CD14-positive monocyte (primary cell): Measurements from ENCODE around the gene DRP2. TPM values are rescaled to one million over a fixed set of nuclear protein-coding genes. Genes with fewer than 3 reads are reported as not detected.

Source experiments
- DNase-seq, 3 donors: peaks; one replicate each; pipeline ENCODE4 v3.0.0-alpha.2; 2011 to 2022
- H2AFZ ChIP-seq: 2 replicates; pipeline ENCODE4 v1.6.0; 2012; ENCODE audit warnings: mild to moderate bottlenecking, low read depth, low read length, inconsistent platforms; ENCODE audit not compliant: insufficient read depth, poor library complexity, severe bottlenecking
- H3K27ac ChIP-seq, 2 donors: 1 replicate in 1 of 2; 2 replicates in 1 of 2; pipeline ENCODE4 v1.5.1; 2012 to 2013; ENCODE audit warnings: low read length in 2 of 2, control low read depth in 1 of 2, inconsistent platforms in 1 of 2, low read depth in 1 of 2, mild to moderate bottlenecking in 1 of 2
- H3K27me3 ChIP-seq, 2 donors: one replicate each; pipeline versions ENCODE4 v1.6.0 to v1.6.1; 2011 to 2013; ENCODE audit warnings: low read length in 2 of 2; ENCODE audit not compliant: control insufficient read depth in 2 of 2, insufficient read depth in 2 of 2
- H3K36me3 ChIP-seq, 2 donors: replicated peaks in 1 of 2; 1 replicate in 1 of 2; 2 replicates in 1 of 2; pipeline versions ENCODE4 v1.5.1 to v1.6.1; 2012 to 2013; ENCODE audit warnings: low read length in 2 of 2, control low read depth in 1 of 2, inconsistent platforms in 1 of 2, mild to moderate bottlenecking in 1 of 2; ENCODE audit not compliant: insufficient read depth in 2 of 2, control insufficient read depth in 1 of 2
- H3K4me1 ChIP-seq, 2 donors: 1 replicate in 1 of 2; 2 replicates in 1 of 2; pipeline versions ENCODE4 v1.5.1 to v1.6.1; 2012 to 2013; ENCODE audit warnings: low read length in 2 of 2, control low read depth in 1 of 2, inconsistent platforms in 1 of 2, mild to moderate bottlenecking in 1 of 2, moderate library complexity in 1 of 2; ENCODE audit not compliant: insufficient read depth in 2 of 2, control insufficient read depth in 1 of 2
- H3K4me2 ChIP-seq: replicated peaks from 2 replicates; pipeline ENCODE3; 2012; ENCODE audit warnings: low read length, moderate library complexity, mild to moderate bottlenecking; ENCODE audit not compliant: poor library complexity, severe bottlenecking; ENCODE audit errors: extremely low read depth
- H3K4me3 ChIP-seq, 3 experiments: fragments of 200-600 bp in 1 of 3; sonication (generic) in 1 of 3; replicated peaks in 1 of 3; 1 replicate in 2 of 3; 2 replicates in 1 of 3; pipeline ENCODE4 v1.5.1; 2011 to 2013; ENCODE audit warnings: low read length in 3 of 3, mild to moderate bottlenecking in 3 of 3, control low read depth in 2 of 3, low read depth in 2 of 3, inconsistent platforms in 1 of 3, moderate library complexity in 1 of 3
- H3K79me2 ChIP-seq: 2 replicates; pipeline ENCODE4 v1.6.0; 2012; ENCODE audit warnings: mild to moderate bottlenecking, control low read depth, inconsistent platforms, low read length, moderate library complexity; ENCODE audit not compliant: insufficient read depth
- H3K9ac ChIP-seq: 2 replicates; pipeline ENCODE4 v1.6.0; 2017; ENCODE audit warnings: low read length, mild to moderate bottlenecking; ENCODE audit not compliant: insufficient read depth, poor library complexity, severe bottlenecking
- H3K9me3 ChIP-seq, 2 donors: replicated peaks in 1 of 2; 1 replicate in 1 of 2; 2 replicates in 1 of 2; pipeline versions ENCODE4 v1.5.1 to v1.6.1; 2012 to 2013; ENCODE audit warnings: low read length in 2 of 2, control low read depth in 1 of 2; ENCODE audit not compliant: control insufficient read depth in 1 of 2, insufficient read depth in 1 of 2
- H4K20me1 ChIP-seq: 2 replicates; pipeline ENCODE4 v1.6.0; 2012; ENCODE audit warnings: mild to moderate bottlenecking, low read length, control low read depth, moderate library complexity; ENCODE audit not compliant: insufficient read depth
- H3K27ac Mint-ChIP-seq, 7 donors: one replicate each; pipeline ENCODE4 v1.8.0; 2020; ENCODE audit warnings: mild to moderate bottlenecking in 7 of 7, mixed read lengths in 7 of 7, moderate library complexity in 6 of 7, inconsistent platforms in 2 of 7
- H3K27me3 Mint-ChIP-seq, 3 donors: one replicate each; pipeline ENCODE4 v1.8.0; 2021 to 2022; ENCODE audit warnings: low read depth in 3 of 3, mild to moderate bottlenecking in 3 of 3, mixed read lengths in 3 of 3, moderate library complexity in 3 of 3, inconsistent platforms in 1 of 3
- H3K36me3 Mint-ChIP-seq, 2 donors: one replicate each; pipeline ENCODE4 v1.8.0; 2020; ENCODE audit warnings: mixed read lengths in 2 of 2, inconsistent platforms in 1 of 2, mild to moderate bottlenecking in 1 of 2
- H3K4me1 Mint-ChIP-seq: one replicate; pipeline ENCODE4 v1.8.0; 2020; ENCODE audit warnings: mild to moderate bottlenecking, mixed read lengths
- H3K4me3 Mint-ChIP-seq, 2 donors: one replicate each; pipeline ENCODE4 v1.8.0; 2020; ENCODE audit warnings: mild to moderate bottlenecking in 2 of 2, mixed read lengths in 2 of 2, moderate library complexity in 1 of 2
- H3K9me3 Mint-ChIP-seq, 7 donors: one replicate each; pipeline ENCODE4 v1.8.0; 2020 to 2022; ENCODE audit warnings: mixed read lengths in 7 of 7, mild to moderate bottlenecking in 6 of 7, moderate library complexity in 6 of 7, inconsistent platforms in 2 of 7
- WGBS: methylation state at CpG from one replicate; pipeline ENCODE4 v1.1.5; 2013; ENCODE audit warnings: missing lambda C conversion rate; ENCODE audit not compliant: insufficient coverage; 5-methylcytosine and 5-hydroxymethylcytosine counted together
- intact Hi-C, 2 donors: fragments of 100-400 bp; cut with micrococcal nuclease; formaldehyde crosslinking; loops; one replicate each; pipeline versions ENCODE4 v1.15.0 to v1.15.1; 2023
- polyA plus RNA-seq, 3 donors: library from polyadenylated mRNA; depleted of rRNA in 1 of 3; unstranded in 2 of 3; stranded (reverse) in 1 of 3; fragments of 300-500 nt in 2 of 3; fragments of >200 nt in 1 of 3; fragmentation: Illumina TruSeq in 2 of 3; gene quantifications; 1 replicate in 2 of 3; 2 replicates in 1 of 3; pipeline ENCODE4 v1.2.3, GENCODE V29; 2012 to 2021
- TF ChIP-seq, protein P1 (sequence below): fragments of 200-600 bp; IDR thresholded peaks from one replicate; pipeline ENCODE4 v1.8.0; 2022; ENCODE audit warnings: antibody characterized with exemption, mild to moderate bottlenecking

Gene DRP2
- polyA plus RNA-seq, 3 donors, result not detected

DNA sequence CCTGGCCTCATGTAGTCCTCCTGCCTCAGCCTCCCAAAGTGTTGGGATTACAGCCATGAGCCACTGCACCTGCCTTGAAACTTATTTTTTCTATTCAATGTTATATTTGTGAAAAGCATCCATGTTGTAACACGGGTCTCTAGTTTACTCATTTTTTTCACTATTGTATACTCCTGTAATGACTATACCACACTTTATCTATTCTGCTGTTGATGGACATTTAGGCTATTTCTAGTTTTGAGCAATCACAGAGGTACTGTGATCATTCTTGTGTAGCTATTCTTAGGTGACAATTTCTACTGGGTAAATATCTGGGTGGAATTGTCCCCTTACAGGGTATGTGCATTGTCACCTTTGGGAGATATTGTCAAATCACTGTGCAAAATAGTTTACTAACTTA is 3.6 kb downstream of the DRP2 start:
- no peak for DNase-seq
- Histone ChIP-seq H3K36me3 (no peaks in the 10 kb centered on the region), H3K4me1 (no peaks in the 10 kb centered on the region), H3K4me2 (no peak overlapping the region), H4K20me1 (no peaks in the 10 kb centered on the region), H3K79me2 (no peaks in the 10 kb centered on the region), H3K27me3 (peaks cover 0 to 2% of the 10 kb centered on the region in 2 donors), H3K27ac (no peak overlapping the region), H3K9me3 (no peaks in the 10 kb centered on the region), H3K9ac (no peak overlapping the region), H3K4me3 (no peak overlapping the region), H2AFZ (no peak overlapping the region)
- TF ChIP-seq, protein P1, sequence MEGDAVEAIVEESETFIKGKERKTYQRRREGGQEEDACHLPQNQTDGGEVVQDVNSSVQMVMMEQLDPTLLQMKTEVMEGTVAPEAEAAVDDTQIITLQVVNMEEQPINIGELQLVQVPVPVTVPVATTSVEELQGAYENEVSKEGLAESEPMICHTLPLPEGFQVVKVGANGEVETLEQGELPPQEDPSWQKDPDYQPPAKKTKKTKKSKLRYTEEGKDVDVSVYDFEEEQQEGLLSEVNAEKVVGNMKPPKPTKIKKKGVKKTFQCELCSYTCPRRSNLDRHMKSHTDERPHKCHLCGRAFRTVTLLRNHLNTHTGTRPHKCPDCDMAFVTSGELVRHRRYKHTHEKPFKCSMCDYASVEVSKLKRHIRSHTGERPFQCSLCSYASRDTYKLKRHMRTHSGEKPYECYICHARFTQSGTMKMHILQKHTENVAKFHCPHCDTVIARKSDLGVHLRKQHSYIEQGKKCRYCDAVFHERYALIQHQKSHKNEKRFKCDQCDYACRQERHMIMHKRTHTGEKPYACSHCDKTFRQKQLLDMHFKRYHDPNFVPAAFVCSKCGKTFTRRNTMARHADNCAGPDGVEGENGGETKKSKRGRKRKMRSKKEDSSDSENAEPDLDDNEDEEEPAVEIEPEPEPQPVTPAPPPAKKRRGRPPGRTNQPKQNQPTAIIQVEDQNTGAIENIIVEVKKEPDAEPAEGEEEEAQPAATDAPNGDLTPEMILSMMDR, result no peak
- Mint-ChIP-seq H3K4me1 (peaks cover 4% of the 10 kb centered on the region), H3K27ac (no peak overlapping the region), H3K4me3 (no peak overlapping the region), H3K9me3 (no peaks in the 10 kb centered on the region), H3K36me3 (no peaks in the 10 kb centered on the region), H3K27me3 (peaks cover 2 to 9% (median 7%) of the 10 kb centered on the region in 3 donors)
- intact Hi-C loops, result no loop called here
- WGBS, result no CpG with 5 or more reads among the region's 1 CpG

DNA sequence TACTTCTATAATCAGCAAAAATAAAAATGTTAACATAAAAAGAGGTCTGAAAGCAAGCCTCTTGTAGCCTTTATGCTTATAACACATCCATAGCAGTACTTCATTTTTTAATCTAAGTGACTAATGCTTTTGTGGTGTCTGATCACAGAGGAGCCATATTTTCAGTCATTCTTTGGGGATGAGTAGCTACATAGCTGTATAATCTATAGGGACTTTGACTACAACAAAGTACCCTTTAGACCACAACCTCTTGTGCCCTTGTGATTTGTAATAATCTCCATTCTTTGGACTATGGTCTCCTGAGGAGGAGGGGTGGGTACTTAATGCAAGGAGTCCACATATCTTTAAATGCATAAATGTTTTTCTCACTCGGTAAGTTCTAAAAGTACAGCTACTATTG is 9.6 kb downstream of the DRP2 start:
- Histone ChIP-seq H3K27me3 (no peaks in the 10 kb centered on the region), H3K27ac (no peak overlapping the region), H3K79me2 (no peaks in the 10 kb centered on the region), H3K4me1 (no peaks in the 10 kb centered on the region), H3K36me3 (no peaks in the 10 kb centered on the region), H3K9me3 (no peaks in the 10 kb centered on the region), H3K4me2 (no peak overlapping the region), H2AFZ (no peak overlapping the region), H3K9ac (no peak overlapping the region), H4K20me1 (no peaks in the 10 kb centered on the region), H3K4me3 (no peak overlapping the region)
- no CpG with 5 or more reads among the region's 1 CpG for WGBS
- Mint-ChIP-seq H3K27ac (no peak overlapping the region), H3K36me3 (no peaks in the 10 kb centered on the region), H3K4me3 (no peak overlapping the region), H3K4me1 (peaks cover 3% of the 10 kb centered on the region), H3K27me3 (peaks cover 0 to 3% (median 0%) of the 10 kb centered on the region in 3 donors), H3K9me3 (peaks cover 0 to 2% (median 0%) of the 10 kb centered on the region in 7 donors)
- intact Hi-C loops, result no loop called here
- TF ChIP-seq, protein P1, result no peak
- DNase-seq, result no peak
